HL-60 (cell line): ENCODE results near the gene LAMC3.

Source experiments
- CTCF ChIP-seq: IDR thresholded peaks from one replicate; pipeline ENCODE4 v1.5.1; 2011; ENCODE audit warnings: low read length, control low read depth, inconsistent platforms; ENCODE audit not compliant: insufficient read depth
- GABPA ChIP-seq: IDR thresholded peaks from 2 replicates; pipeline ENCODE4 v1.6.1; 2012; ENCODE audit warnings: low read depth
- POLR2AphosphoS5 ChIP-seq: IDR thresholded peaks from 2 replicates; pipeline ENCODE4 v1.6.1; 2012; ENCODE audit warnings: low read depth
- REST ChIP-seq: IDR thresholded peaks from 2 replicates; pipeline ENCODE4 v1.6.1; 2012; ENCODE audit warnings: low read depth; ENCODE audit not compliant: insufficient replicate concordance

DNA sequence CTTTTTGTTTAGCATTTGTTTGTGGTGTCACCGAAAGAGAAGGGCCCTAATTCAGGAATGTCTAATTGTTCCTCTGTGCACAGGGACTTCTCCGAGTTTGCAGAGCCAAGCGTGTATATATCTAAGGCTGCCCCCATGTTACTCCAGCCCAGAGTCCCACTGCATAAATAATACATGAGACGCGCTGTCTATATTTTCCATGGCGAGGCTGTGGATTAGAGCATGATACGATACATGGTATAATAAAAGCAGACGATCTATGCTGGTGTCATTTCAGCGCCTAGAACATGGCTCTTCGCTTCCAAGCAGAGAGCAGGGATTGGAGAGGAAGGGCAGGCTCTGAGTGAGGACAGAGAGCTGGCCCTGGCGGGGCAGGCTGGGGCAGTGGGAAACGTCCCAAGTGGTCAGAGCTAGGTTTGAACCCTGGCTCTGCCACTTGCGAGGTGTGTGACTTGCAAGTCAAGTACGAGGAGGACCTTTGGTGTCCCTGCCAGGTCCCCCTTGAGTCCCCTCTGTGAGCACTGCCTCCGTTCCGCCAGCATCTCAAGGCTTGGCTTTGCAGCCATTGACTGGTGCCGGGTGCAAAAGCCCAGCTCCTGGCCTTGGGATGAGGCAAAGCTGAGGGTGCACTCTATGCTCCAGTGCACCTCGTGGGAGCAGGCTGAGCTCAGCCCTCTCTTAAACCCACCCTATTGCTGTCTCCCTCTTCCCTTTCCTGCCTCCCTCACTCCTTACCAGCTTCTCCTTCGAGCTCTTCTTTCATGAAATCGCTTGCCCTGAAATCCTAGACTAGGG lies 29.2 kb upstream of the LAMC3 start:
- TF ChIP-seq CTCF = no peak
- TF ChIP-seq GABPA = no peak
- no peak for TF ChIP-seq POLR2AphosphoS5
- TF ChIP-seq REST = no peak
